RWPE2 (cell line): ENCODE data around the gene CPEB4.

Experiments used
- ATAC-seq: fragments of 200-7000 bp; cut with Tn5 transposase; 3 replicates; pipeline ENCODE4 v1.9.1; 2021; ENCODE audit warnings: low read depth
- DNase-seq: peaks from one replicate; pipeline ENCODE4 v3.0.0-alpha.2; 2020; ENCODE audit warnings: low spot score
- H3K27ac ChIP-seq: fragments of 450-650 bp; 2 replicates; pipeline ENCODE4 v1.5.1; 2017; ENCODE audit warnings: mild to moderate bottlenecking; ENCODE audit not compliant: poor library complexity, severe bottlenecking
- H3K27me3 ChIP-seq: fragments of 250-450 bp; sonication (Bioruptor Pico); 2 replicates; pipeline ENCODE4 v1.5.1; 2021; ENCODE audit warnings: mild to moderate bottlenecking, moderate library complexity; ENCODE audit not compliant: insufficient read depth, poor library complexity, severe bottlenecking
- H3K36me3 ChIP-seq: fragments of 250-450 bp; sonication (Bioruptor Pico); 2 replicates; pipeline ENCODE4 v1.5.1; 2020; ENCODE audit warnings: low read depth, mild to moderate bottlenecking, moderate library complexity
- H3K4me1 ChIP-seq: fragments of 250-450 bp; sonication (Bioruptor Pico); 2 replicates; pipeline ENCODE4 v1.5.1; 2021; ENCODE audit warnings: mild to moderate bottlenecking, moderate library complexity; ENCODE audit not compliant: insufficient read depth, poor library complexity, severe bottlenecking
- H3K4me3 ChIP-seq: fragments of 250-450 bp; sonication (Bioruptor Pico); 2 replicates; pipeline ENCODE4 v1.5.1; 2021; ENCODE audit warnings: mild to moderate bottlenecking, moderate library complexity; ENCODE audit not compliant: severe bottlenecking
- H3K9me3 ChIP-seq: fragments of 250-450 bp; sonication (Bioruptor Pico); 2 replicates; pipeline ENCODE4 v1.5.1; 2021; ENCODE audit warnings: mild to moderate bottlenecking, moderate library complexity; ENCODE audit not compliant: severe bottlenecking
- CTCF ChIP-seq: fragments of 450-650 bp; IDR thresholded peaks from one replicate; pipeline ENCODE4 v1.5.1; 2017; ENCODE audit warnings: mild to moderate bottlenecking, moderate library complexity; ENCODE audit not compliant: poor library complexity, severe bottlenecking

The CPEB4 gene

GRCh38 chr5:173880306-173880985 lies 7.7 kb upstream of the CPEB4 start:
- DNase-seq (no peak), ATAC-seq (peak; percentile 33; the same call in 1 of the 3 replicates)
- H3K4me1 ChIP-seq: peaks cover 8% of the 10 kb centered on the region
- no peak overlapping the region for H3K4me3 ChIP-seq
- TF ChIP-seq CTCF: no peak
- H3K36me3 ChIP-seq: no peaks in the 10 kb centered on the region
- no peaks in the 10 kb centered on the region for H3K27me3 ChIP-seq
- H3K9me3 ChIP-seq: no peaks in the 10 kb centered on the region
- H3K27ac ChIP-seq: no peak overlapping the region

- TF ChIP-seq CTCF: no peak
- Histone ChIP-seq H3K36me3 (no peaks in the 10 kb centered on the region), H3K9me3 (no peaks in the 10 kb centered on the region), H3K4me3 (no peak overlapping the region), H3K27me3 (no peaks in the 10 kb centered on the region), H3K27ac (no peak overlapping the region), H3K4me1 (peaks cover 8% of the 10 kb centered on the region)
- DNase-seq (no peak), ATAC-seq (peak; percentile 29; the same call in 1 of the 3 replicates)
These were observed 6.2 kb upstream of the CPEB4 start for GRCh38 chr5:173881811-173882575.

- DNase-seq (no peak), ATAC-seq (peak; percentile 45; the same call in 1 of the 3 replicates)
- H3K4me3 ChIP-seq: no peak overlapping the region
- peaks cover 8% of the 10 kb centered on the region for H3K4me1 ChIP-seq
- H3K27me3 ChIP-seq: no peaks in the 10 kb centered on the region
- H3K36me3 ChIP-seq: no peaks in the 10 kb centered on the region
- no peak overlapping the region for H3K27ac ChIP-seq
- no peaks in the 10 kb centered on the region for H3K9me3 ChIP-seq
- no peak for TF ChIP-seq CTCF
These were observed 5.5 kb upstream of the CPEB4 start for GRCh38 chr5:173882632-173883031.

- no peak for TF ChIP-seq CTCF
- H3K4me3 ChIP-seq: no peak overlapping the region
- ATAC-seq: no peak
These were observed 4.7 kb upstream of the CPEB4 start for GRCh38 chr5:173883347-173883924.

More at GRCh38 chr5:173883347-173883924, 4.7 kb upstream of the CPEB4 start:
- DNase-seq: no peak
- H3K9me3 ChIP-seq: no peaks in the 10 kb centered on the region
- H3K36me3 ChIP-seq: no peaks in the 10 kb centered on the region
- H3K27ac ChIP-seq: no peak overlapping the region
- H3K27me3 ChIP-seq: no peaks in the 10 kb centered on the region
- peaks cover 8% of the 10 kb centered on the region for H3K4me1 ChIP-seq
